HG03342 (cell line): ENCODE data around the gene E2F2.

Source experiments
- ATAC-seq: cut with Tn5 transposase; IDR thresholded peaks from one replicate; pipeline ENCODE4 v1.9.1; 2021; ENCODE audit warnings: mild to moderate bottlenecking, moderate library complexity; ENCODE audit not compliant: unreplicated experiment

E2F2 gene

GRCh38 chr1:23530747-23531561 is at the start of gene E2F2:
E2F2 (minus strand) TSS chr1:23531233; CDS start chr1:23530793, 440 bp downstream.
- peak; percentile 49 for ATAC-seq

- ATAC-seq = no peak
Measured at GRCh38 chr1:23578997-23579363, 47.9 kb upstream of the E2F2 start.

- ATAC-seq = no peak
Measured at GRCh38 chr1:23578311-23578996, 47.4 kb upstream of the E2F2 start.

- peak; percentile 78 for ATAC-seq
Measured at GRCh38 chr1:23577056-23578004, 46.3 kb upstream of the E2F2 start.

- ATAC-seq = no peak
Measured at GRCh38 chr1:23576338-23577055, 45.5 kb upstream of the E2F2 start.

- no peak for ATAC-seq
Measured at GRCh38 chr1:23575226-23575810, 44.3 kb upstream of the E2F2 start.

- peak; percentile 43 for ATAC-seq
Measured at GRCh38 chr1:23574265-23574754, 43.3 kb upstream of the E2F2 start.

- ATAC-seq = no peak
Measured at GRCh38 chr1:23573574-23574182, 42.6 kb upstream of the E2F2 start.

- no peak for ATAC-seq
Measured at GRCh38 chr1:23571465-23571864, 40.4 kb upstream of the E2F2 start.

GRCh38 chr1:23570001-23570691 is 39.1 kb upstream of the E2F2 start:
- no peak for ATAC-seq

GRCh38 chr1:23568608-23569383 is 37.8 kb upstream of the E2F2 start:
- ATAC-seq = no peak

GRCh38 chr1:23567996-23568607 is 37.1 kb upstream of the E2F2 start:
- ATAC-seq = no peak

- ATAC-seq = no peak
Measured at GRCh38 chr1:23567629-23567995, 36.6 kb upstream of the E2F2 start.

GRCh38 chr1:23566304-23566703 is 35.3 kb upstream of the E2F2 start:
- ATAC-seq = no peak

- ATAC-seq = no peak
Measured at GRCh38 chr1:23565776-23566175, 34.7 kb upstream of the E2F2 start.

- ATAC-seq = no peak
Measured at GRCh38 chr1:23564529-23565122, 33.6 kb upstream of the E2F2 start.

GRCh38 chr1:23563755-23564374 is 32.8 kb upstream of the E2F2 start:
- no peak for ATAC-seq
